ENCODE measurements around the gene NLGN1. TPM values are rescaled to one million over a fixed set of nuclear protein-coding genes. Genes with fewer than 3 reads are reported as not detected.

NLGN1 gene
- polyA plus RNA-seq, 2 of the 4 experiments (the other 2 are of a cell fraction): not detected

DNA sequence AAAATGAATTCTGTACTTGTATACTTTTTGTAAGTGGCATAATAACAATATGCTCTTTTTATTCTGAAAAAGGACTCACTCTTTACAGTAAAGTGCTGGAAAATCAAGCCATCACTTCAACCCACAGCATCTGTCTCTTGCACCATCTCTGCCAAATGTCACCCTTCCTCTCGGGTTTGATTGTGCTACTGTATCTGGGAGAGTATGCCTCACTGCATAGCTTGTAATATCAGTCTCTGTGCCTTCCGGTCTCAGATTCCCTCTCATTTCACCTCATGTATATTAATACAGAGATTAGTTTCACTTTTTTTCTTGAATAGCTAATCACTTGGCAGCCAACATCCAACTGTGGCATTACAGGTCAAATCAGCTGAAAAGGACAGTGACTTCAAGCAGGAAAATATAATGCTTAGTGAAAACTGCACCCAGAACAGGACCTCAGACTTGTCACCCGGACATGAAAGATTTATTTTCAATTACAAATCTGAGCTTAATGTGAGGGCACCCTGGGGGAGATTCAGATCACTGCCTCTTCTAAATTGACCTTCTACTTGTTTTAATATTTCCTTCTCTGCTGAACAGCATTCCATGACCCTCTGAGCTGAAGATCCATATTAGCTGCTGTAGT, 855.8 kb downstream of the NLGN1 start (continued):
- TF ChIP-seq, protein P1, sequence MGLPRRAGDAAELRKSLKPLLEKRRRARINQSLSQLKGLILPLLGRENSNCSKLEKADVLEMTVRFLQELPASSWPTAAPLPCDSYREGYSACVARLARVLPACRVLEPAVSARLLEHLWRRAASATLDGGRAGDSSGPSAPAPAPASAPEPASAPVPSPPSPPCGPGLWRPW (IDR thresholded peaks at IDR 0.05): no peak
- TF ChIP-seq RCOR1 (IDR thresholded peaks at IDR 0.05; ENCODE audit: low read depth, low read length) (no peak), HOXB5 (CRISPR knock-in tag; IDR thresholded peaks at IDR 0.05) (no peak), RNF2 (IDR thresholded peaks at IDR 0.05; ENCODE audit: borderline replicate concordance, low read depth) (no peak), CBX8 (IDR thresholded peaks at IDR 0.05) (no peak), BHLHE40 (IDR thresholded peaks at IDR 0.05; ENCODE audit: low read depth, low read length) (no peak), SREBF2 (IDR thresholded peaks at IDR 0.05) (no peak), ZFP36 (IDR thresholded peaks at IDR 0.05; ENCODE audit: borderline replicate concordance, partially characterized antibody) (no peak), RFX5 (IDR thresholded peaks at IDR 0.05) (no peak)

DNA sequence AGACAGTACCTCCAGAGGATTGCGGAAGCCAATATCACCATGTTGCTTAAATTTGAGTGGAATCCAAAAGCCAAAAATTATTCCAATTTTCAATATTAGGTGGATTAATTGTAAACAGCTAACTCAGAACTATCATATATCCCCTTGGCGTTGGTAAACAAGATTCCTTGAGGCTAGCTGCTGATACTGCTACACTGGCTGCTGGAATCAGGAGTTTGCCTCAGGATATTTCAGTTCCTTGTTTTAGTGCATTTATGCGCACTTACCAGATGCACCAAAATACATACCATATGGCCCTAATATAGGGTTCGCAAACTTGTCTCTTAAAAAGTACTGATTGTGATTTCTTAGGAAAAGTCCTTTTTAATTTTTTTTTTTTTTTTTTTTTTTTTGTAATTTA, 856.4 kb downstream of the NLGN1 start:
- 72% methylated on average over 4 of the region's 4 CpGs for WGBS (ENCODE audit: missing lambda C conversion rate)
- Histone ChIP-seq H3K4me2 (no peak overlapping the region), H3K27ac (no peak overlapping the region), H3K4me3 (no peak overlapping the region), H3K4me1 (no peaks in the 10 kb centered on the region), H3K9me3 (no peaks in the 10 kb centered on the region)
- DNase-seq (ENCODE audit: low read depth in 1 of 2, low spot score in 1 of 2) (no peak), ATAC-seq (no peak), FAIRE-seq (no peak)
- no peak for TF ChIP-seq ZFP36 (IDR thresholded peaks at IDR 0.05; ENCODE audit: borderline replicate concordance, partially characterized antibody)
- CTCF ChIA-PET: no interaction called here
- POLR2A ChIA-PET: no interaction called here

DNA sequence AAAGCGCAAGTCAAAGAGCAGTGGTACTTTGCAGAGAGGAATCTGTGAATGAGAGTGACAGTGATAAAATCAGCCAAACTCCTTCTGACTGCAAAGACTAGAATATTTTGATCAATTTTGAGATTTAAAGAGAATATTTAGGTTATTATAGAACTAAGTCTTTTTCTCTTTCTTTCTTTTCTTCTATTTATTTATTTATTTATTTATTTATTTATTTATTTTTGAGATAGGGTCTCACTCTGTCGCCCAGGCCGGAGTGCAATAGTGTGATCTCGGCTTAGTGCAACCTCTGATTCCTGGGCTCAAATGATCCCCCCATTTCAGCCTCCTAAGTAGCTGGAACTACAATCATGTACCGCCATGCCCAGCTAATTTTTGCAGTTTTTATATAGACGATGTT, 857.9 kb downstream of the NLGN1 start:
- Histone ChIP-seq H3K4me2 (no peak overlapping the region), H3K4me1 (no peaks in the 10 kb centered on the region), H3K27ac (no peak overlapping the region), H3K9me3 (no peaks in the 10 kb centered on the region), H3K4me3 (no peak overlapping the region)
- TF ChIP-seq HOXA7 (CRISPR knock-in tag; IDR thresholded peaks at IDR 0.05) (no peak), ZC3H11A (IDR thresholded peaks at IDR 0.05) (peak; percentile 30; the same call in 1 of the 2 replicates)
- ChIA-PET POLR2A (no interaction called here), CTCF (no interaction called here)
- FAIRE-seq (no peak), ATAC-seq (no peak), DNase-seq (ENCODE audit: low read depth in 1 of 2, low spot score in 1 of 2) (no peak)
- WGBS (ENCODE audit: missing lambda C conversion rate): 66% methylated on average over 6 of the region's 6 CpGs

DNA sequence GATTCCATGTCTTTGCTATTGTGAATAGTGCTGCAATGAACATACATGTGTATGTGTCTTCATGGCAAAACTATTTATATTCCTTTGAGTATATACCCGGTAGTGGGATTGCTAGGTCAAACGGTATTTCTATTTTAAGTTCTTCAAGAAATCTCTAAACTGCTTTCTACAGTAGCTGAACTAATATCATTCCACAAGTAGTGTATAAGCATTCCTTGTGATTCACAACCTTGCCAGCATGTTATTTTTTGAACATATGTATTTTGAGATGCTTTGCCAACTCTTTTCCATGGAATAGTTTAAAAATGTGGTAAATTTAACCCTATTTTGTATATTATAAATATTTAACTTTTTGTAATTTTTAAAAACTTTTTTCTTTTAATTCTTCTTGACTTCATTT, 868.9 kb downstream of the NLGN1 start:
- H3K27ac ChIP-seq: no peak overlapping the region
- no peak overlapping the region for H3K4me3 ChIP-seq
- FAIRE-seq: no peak
- no peak for ATAC-seq
- no peak overlapping the region for H3K4me2 ChIP-seq
- H3K4me1 ChIP-seq: no peaks in the 10 kb centered on the region
- 74% methylated on average over 2 of the region's 2 CpGs for WGBS (ENCODE audit: missing lambda C conversion rate)
- CTCF ChIA-PET: no interaction called here
- POLR2A ChIA-PET: no interaction called here
- no peak for DNase-seq (ENCODE audit: low read depth in 1 of 2, low spot score in 1 of 2)
- no peaks in the 10 kb centered on the region for H3K9me3 ChIP-seq
- TF ChIP-seq PHF8 (IDR thresholded peaks at IDR 0.05; ENCODE audit: borderline replicate concordance, low read depth) (no peak), CBX8 (IDR thresholded peaks at IDR 0.05) (no peak), SMC3 (IDR thresholded peaks at IDR 0.05) (no peak), MAFK (IDR thresholded peaks at IDR 0.05; ENCODE audit: partially characterized antibody) (no peak), POLR2A (IDR thresholded peaks at IDR 0.05; ENCODE audit: low read length) (no peak), CEBPB (IDR thresholded peaks at IDR 0.05) (no peak)
- TF ChIP-seq, protein P2, sequence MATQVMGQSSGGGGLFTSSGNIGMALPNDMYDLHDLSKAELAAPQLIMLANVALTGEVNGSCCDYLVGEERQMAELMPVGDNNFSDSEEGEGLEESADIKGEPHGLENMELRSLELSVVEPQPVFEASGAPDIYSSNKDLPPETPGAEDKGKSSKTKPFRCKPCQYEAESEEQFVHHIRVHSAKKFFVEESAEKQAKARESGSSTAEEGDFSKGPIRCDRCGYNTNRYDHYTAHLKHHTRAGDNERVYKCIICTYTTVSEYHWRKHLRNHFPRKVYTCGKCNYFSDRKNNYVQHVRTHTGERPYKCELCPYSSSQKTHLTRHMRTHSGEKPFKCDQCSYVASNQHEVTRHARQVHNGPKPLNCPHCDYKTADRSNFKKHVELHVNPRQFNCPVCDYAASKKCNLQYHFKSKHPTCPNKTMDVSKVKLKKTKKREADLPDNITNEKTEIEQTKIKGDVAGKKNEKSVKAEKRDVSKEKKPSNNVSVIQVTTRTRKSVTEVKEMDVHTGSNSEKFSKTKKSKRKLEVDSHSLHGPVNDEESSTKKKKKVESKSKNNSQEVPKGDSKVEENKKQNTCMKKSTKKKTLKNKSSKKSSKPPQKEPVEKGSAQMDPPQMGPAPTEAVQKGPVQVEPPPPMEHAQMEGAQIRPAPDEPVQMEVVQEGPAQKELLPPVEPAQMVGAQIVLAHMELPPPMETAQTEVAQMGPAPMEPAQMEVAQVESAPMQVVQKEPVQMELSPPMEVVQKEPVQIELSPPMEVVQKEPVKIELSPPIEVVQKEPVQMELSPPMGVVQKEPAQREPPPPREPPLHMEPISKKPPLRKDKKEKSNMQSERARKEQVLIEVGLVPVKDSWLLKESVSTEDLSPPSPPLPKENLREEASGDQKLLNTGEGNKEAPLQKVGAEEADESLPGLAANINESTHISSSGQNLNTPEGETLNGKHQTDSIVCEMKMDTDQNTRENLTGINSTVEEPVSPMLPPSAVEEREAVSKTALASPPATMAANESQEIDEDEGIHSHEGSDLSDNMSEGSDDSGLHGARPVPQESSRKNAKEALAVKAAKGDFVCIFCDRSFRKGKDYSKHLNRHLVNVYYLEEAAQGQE (IDR thresholded peaks at IDR 0.05): no peak
- TF ChIP-seq, protein P3, sequence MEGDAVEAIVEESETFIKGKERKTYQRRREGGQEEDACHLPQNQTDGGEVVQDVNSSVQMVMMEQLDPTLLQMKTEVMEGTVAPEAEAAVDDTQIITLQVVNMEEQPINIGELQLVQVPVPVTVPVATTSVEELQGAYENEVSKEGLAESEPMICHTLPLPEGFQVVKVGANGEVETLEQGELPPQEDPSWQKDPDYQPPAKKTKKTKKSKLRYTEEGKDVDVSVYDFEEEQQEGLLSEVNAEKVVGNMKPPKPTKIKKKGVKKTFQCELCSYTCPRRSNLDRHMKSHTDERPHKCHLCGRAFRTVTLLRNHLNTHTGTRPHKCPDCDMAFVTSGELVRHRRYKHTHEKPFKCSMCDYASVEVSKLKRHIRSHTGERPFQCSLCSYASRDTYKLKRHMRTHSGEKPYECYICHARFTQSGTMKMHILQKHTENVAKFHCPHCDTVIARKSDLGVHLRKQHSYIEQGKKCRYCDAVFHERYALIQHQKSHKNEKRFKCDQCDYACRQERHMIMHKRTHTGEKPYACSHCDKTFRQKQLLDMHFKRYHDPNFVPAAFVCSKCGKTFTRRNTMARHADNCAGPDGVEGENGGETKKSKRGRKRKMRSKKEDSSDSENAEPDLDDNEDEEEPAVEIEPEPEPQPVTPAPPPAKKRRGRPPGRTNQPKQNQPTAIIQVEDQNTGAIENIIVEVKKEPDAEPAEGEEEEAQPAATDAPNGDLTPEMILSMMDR (IDR thresholded peaks at IDR 0.05): no peak
